HG02642 (cell line): ENCODE results near the gene KCNIP4.

ENCODE experiments used
- ATAC-seq: cut with Tn5 transposase; IDR thresholded peaks from one replicate; pipeline ENCODE4 v1.9.1; 2021; ENCODE audit warnings: mild to moderate bottlenecking; ENCODE audit not compliant: unreplicated experiment, poor library complexity

Gene KCNIP4

GRCh38 chr4:21514022-21514694 lies 434.4 kb downstream of the KCNIP4 start:
- no peak for ATAC-seq

DNA sequence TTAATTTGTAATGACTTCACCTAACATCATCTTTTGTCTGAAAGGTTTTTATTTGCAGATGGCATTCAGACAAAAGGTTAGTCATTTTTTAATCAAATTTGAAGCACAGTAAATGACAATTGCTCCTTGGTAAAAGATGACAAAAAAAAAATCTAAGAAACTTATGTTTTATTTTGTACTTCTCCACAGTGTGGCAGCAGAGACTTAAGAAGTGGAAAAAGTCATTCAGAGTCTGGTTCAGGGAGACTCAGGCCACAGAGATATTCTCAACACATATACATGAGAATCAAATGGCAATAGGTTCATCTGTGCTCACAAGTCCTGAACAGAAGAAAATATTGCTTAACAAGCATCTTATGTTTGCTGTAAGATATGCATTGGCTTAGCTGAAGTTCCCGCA lies 436.2 kb downstream of the KCNIP4 start:
- ATAC-seq, result no peak

DNA sequence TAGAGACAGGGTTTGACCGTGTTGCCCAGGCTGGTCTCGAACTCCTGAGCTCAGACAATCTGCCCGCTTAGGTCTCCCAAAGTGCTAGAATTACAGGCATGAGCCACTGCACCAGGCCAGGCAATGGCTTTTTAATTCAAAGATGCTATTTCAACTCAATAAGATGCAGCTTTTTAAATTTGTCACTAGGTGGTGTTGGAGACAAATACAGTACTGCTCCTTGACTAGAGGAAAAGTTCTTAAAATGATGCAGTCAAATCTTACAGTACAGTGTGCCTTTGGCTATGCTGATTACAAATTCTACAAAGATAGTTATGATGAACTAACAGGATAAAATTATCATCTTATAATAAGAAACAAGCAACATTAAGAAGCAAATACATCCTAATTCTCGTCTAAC lies 441.1 kb downstream of the KCNIP4 start:
- no peak for ATAC-seq

DNA sequence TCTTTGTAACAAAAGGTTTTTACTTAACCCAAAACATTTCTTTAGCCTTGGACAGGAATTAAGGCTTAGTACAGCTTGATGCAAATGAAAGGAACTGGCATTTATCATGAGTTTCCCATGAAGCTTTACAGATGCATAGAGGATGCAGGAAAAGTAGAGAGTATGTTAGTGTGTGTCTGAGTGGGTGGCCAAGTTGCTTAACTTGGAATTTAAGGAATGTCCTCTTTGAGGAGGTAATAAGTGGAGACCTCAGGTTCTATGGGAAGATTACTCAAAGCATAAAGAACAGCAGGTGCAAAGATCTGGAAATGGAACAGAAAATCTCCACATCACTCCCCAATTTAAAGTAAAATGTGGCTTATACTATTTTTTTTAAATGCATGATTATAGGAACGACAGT lies 457.9 kb downstream of the KCNIP4 start:
- ATAC-seq, result no peak

DNA sequence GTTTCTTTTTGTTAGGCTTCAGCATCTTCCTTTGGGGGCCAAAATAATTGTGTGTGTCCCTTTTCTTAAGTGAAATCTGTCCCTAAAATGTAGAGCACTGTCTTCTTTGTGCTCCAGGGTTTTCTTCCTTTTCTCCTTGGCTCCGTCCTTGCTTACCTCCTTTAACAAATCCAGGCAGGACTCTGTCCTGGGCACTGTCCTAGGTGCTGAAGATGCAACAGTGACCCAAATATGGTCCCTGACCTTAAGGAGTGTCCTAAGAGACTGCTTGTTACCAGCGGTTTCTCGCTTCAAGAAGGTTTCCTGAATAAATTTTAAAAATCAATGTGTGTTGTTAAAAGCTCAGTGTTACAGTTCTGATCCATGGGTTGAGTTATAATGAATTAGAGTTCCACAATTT lies 471.8 kb downstream of the KCNIP4 start:
- no peak for ATAC-seq

GRCh38 chr4:21474195-21474594 lies 474.4 kb downstream of the KCNIP4 start:
- ATAC-seq, result no peak

GRCh38 chr4:21470535-21470934 lies 478.0 kb downstream of the KCNIP4 start:
- ATAC-seq, result no peak

DNA sequence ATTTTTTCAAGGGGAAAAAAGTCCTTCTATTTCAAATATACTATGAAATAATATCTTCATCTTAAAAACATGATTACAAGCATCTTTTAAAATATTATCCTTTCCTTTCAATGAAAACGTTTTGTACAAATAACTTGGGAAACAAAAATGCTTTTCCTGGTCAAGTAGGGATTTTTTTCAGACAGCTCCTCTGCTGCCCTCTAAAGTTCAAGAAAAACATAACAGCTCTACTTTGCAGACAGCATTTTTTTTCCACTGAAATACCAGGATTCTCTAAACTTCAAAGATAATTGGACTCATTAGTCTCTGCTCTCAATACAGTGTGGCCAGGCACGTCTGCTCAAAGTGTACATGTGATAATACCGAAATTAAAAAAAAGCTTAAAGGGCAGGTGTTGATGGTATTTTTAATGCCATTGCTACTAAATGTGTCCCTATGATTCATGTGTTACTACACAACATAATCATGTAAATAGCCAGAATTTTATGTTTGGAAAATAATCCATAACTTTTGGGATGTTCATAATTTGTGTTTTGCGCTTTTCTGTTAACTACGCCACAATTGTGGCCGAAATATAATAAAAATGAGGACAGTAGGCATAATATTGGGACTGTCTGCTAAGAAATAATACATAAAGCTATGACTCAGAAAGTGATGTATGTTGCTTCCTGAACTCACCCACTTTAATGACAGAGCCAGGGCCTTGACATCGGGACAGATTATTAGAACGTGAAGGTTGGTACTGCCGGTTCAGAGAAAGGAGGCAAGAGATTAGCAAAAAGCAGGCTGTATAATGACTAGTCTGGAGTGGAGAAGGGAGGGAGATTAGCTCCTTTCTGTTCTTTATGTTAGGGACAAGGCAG lies 478.9 kb downstream of the KCNIP4 start:
- no peak for ATAC-seq

GRCh38 chr4:21467551-21467950 lies 481.0 kb downstream of the KCNIP4 start:
- ATAC-seq, result no peak

DNA sequence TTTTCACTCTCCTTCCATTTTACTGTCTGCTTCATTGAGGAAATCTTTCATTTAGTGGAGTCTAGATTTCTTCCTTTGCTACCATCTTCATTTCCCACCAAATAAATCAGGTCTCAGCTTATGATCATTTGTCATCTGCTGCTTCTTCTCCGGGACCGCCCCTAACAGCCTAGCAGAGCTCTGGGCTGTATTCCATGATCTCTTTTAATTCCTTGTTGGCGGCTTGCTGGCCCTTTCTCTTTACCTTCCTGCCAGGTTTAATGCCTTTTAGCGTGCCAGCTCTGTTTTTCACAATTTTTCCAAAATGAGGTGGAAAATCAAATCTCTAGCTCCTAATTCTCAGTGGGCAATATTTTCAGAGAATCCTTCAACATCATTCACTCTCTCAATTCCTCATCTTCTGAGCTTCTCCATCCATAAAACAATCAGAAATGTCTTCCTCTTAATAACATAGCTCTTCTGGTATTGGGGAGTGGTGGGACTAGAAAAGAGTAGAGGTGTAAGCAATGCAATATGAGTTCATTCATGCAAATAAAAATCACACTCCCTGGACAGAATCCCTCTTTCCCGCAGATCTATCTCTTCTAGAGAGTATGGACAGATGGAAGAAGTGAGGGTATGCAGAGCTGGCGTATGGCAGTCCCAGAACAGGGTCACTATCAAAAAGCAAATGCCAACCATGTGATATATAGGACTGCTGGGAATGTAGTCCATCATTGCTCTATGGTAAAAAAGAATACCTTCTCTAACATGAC lies 491.3 kb downstream of the KCNIP4 start:
- no peak for ATAC-seq

GRCh38 chr4:21454831-21455230 lies 493.7 kb downstream of the KCNIP4 start:
- ATAC-seq, result no peak

GRCh38 chr4:21454201-21454600 lies 494.4 kb downstream of the KCNIP4 start:
- no peak for ATAC-seq

DNA sequence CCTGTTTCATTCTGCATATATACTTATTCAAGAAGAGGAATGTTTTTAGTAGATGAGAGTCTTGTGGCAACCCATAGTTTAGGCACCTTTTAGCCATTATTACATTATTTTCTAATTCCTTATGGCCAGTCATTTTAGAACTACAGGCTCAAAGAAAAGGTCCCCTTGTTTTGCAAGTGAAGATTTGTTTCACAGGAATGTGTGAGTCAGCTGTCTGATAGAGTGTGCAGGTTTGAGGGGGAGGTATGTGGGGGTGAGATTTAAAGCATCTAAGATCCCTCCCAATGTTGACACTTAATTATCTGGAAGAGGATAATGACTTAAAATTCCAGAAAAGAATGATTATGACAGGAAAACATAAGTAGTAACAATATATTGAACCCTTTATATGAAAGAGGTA lies 495.6 kb downstream of the KCNIP4 start:
- ATAC-seq, result no peak

DNA sequence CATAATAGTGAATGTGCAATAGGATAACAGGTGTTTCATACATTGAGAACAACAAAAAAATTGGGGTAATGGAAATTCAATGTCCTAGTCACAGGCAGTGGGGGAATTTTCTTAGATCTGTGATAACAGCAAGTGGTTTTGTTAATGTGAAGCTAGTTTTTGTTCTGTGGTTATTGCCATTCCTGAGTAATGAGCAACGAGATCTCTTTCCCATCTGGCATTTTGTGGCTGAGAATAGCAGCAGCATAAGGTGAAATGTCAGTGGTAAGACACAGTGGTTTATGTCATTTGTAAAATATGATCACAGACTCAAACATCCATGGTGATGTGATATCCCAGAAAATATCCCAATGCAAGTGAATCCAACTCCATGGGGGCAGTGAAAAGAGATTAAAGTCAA lies 497.5 kb downstream of the KCNIP4 start:
- no peak for ATAC-seq

GRCh38 chr4:21450331-21450730 lies 498.2 kb downstream of the KCNIP4 start:
- ATAC-seq, result no peak

- no peak for ATAC-seq
Observed at GRCh38 chr4:21447301-21448054, 501.1 kb downstream of the KCNIP4 start.

GRCh38 chr4:21420166-21420565 lies 528.4 kb downstream of the KCNIP4 start:
- ATAC-seq, result no peak

DNA sequence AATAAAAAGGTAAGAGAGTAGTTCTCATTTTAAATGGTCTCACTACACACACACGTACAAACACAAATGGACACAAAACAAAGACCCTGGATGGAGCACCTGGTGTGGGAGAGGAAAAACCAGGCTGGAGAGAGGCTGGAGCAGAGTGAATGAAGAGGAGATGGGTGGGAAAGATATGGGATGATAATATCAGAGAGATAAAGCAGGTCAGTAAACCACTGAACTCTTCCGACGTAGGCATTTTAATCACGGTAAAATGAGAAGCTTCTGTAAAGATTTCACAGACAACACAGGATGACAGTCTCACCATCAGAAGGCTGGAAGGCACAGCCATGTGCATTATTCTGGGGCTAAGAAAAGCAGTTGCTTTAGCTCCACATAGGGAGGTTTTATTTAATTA lies 532.8 kb downstream of the KCNIP4 start:
- no peak for ATAC-seq

DNA sequence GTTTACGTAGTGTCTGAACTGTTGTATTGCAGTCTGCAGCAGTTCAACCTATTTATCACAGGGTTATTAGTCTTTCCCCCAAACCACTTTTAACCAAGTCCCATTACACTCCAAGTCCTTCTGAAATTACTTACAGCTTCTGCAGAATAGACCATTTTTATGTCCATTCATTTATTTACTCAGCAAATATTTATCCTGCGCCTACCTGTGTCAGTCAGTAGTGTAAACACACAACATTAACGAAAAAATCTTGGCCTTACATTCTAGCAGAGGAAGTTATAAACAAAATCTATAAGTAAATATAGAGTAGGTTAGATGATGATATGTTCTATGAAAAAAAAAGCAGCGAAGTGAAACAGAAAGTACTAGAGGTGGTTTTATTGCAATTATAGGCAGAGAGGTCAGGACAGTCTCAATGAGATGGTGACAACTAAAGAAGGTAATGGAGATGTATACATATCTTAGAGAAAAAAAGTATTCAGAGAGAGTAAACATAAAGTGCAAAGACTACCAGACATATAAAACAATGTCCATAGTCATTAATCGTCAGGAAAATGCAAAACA lies 534.7 kb downstream of the KCNIP4 start:
- no peak for ATAC-seq

GRCh38 chr4:21411086-21411485 lies 537.5 kb downstream of the KCNIP4 start:
- no peak for ATAC-seq
